Measurements from ENCODE around the gene TMEM258.

The TMEM258 gene

GRCh38 chr11:61817471-61818202 lies 25.2 kb upstream of the TMEM258 start:
- DNase-seq, result no peak

DNA sequence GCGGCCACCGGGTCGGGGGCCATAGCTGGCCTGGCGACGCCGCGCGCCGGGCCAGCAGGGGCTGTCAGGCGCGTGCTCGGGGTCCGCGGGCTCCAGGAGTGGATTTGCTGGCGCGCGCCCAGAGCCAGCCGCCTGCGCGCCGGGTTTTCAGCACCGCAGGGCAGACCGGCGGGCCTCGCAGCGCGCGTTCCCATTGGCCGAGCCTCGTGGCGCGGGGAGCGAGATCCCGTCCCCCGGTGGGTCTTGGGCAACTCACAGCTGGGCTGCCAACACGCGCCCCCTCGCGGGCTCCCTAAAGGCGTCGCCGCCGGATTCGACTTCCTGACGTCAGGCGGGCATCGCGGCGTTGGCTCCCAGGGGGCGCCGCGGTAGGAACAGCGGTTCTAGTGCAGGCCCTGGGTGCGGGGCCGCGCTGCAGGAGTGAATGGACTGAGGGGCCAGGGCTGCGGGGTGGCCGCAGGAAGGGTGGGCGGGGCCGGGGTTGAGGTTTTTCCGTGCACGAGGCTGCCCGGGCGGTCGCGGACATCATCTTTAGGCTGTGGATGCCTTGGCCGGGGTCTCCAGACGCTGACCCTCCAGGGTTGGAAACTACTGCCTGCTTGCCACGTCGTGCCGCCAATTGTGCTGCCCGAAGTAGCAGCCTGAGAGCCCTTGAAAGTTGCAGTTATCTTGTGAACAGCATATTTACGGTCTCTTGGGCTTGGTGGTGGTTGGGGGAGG lies 24.5 kb upstream of the TMEM258 start, which contains the start of gene FADS1:
TSS of gene FADS1 (minus strand) at position 268 of the 720 bp plus-strand sequence. CDS start at position 194, 74 bp downstream.
- DNase-seq, result peak; percentile 75

- DNase-seq, result no peak
Observed at GRCh38 chr11:61815790-61816735, 23.7 kb upstream of the TMEM258 start.

GRCh38 chr11:61814958-61815789 lies 22.8 kb upstream of the TMEM258 start:
- peak; percentile 34 for DNase-seq

DNA sequence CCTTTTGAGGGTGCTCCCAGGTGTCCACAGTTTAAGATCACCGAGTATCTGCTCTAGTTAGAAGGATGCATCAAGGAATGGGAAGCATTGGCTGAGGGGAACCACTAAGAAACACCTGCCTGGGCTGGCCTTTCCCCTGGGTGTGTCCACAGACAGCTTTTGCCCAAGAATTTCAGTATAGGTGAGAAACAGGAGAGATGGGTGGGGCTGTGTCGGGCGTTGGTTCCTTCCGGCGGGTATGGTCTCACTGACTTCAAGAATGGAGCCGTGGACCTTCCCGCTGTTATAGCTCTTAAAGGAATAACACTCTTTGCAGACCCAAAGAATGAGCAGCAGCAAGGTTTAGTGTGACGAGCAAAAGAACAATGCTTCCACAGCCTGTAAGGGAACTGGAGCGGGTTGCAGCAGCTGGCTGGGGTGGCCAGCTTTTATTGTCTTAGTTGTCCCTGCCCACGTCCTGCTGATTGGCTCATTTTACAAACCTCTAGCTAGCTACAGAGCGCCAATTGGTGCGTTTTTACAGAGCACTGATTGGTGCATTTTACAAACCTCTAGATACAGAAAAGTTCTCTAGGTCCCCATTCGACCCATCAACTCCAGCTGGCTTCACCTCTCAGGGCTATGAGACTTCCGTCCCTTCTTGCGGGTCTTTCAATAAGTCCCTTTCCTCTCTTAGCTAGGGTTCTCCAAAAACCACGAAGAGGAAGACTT lies 22.0 kb upstream of the TMEM258 start:
- DNase-seq, result no peak

DNA sequence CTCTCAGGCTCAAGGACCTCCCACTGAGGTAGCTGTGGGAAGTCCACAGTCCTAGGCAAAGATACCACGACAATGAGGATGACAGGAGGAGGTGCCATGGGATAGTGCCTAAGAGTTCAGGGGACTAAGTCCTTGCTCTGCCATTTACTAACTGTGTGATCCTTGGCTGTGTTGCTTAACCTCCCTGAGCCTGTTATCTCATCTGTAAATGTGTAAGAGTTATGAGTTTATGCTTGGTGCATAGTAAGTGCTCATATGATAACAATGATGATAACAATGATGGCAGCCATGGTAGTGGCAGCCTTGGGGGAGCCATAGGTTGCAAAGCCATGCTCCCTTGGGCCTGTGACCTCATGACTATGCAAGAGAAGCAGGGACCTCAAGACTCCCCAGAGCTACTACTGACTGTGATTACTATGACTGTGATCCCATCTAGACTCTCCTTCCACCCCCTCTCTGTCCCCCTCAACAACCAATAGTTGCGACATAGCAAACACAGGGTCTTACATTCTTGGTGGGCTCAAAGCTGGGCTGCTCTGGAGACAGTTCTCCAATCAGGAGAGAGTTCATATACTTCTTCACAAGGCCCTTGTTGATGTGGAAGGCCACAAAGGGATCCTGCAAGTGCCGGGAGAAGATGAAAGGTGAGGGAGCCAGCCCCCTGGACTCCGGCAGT lies 20.5 kb upstream of the TMEM258 start:
- DNase-seq, result no peak

- no peak for DNase-seq
Observed at GRCh38 chr11:61811831-61812230, 19.4 kb upstream of the TMEM258 start.

DNA sequence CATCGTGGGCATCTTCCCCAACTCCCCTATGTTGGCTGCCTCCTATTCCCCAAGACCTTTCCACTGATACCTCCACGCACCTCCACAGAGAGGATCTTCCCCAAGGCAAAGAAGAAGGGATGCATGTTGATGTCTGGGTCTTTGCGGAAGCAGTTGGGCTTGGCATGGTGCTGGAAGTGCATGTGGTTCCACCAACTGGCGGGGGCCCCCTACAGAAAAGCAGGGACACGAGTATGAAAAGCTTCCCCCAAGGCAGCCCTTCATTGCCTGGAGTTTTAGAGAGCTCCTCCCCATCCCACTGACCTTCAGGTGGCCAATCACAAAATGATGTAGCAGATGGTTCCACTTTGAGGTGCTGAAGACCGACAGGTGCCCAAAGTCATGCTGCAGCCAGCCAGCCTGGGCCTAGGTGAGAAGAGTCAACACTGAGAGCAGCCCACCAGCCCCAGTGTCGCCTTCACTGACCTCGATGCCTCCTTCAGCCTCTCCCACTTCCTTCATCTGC lies 18.3 kb upstream of the TMEM258 start:
- no peak for DNase-seq

- DNase-seq, result no peak
Observed at GRCh38 chr11:61806785-61807184, 14.4 kb upstream of the TMEM258 start.

- DNase-seq, result no peak
Observed at GRCh38 chr11:61805146-61805545, 12.7 kb upstream of the TMEM258 start.

DNA sequence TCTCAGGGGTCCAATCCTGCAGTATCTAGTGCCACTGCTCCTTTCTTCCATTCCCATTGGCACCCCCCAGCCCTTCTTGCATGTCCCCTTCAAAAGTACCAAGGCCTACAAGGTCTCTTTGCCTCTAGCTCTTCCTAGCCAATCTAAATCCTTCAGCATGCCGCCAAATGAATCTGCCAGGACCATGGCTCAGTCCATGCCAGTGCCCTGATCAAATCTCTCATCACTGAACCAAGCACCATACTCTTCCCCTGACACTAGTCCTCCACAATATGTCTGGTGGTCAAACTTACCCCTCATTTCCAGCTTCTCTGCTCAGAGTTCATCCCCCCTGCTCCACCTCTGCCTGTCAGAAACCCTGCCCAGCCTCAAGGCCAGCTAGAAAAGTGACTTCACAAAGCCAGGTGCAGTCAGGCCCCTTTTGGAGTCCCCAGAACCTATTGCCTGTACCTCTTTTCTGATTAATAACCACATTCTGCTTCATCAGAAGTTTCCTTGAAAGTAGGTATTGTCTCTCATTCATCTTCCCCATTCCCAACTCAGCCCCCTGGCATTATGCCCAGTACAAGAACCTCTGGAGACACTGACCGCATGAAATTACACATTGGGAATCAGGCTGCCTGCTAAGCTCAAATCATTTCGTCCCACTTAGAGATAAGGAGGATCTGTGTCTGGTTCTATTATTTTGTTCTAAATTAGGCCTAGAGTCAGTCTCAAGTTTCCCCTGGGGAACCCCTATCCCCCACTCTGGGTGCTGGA lies 11.7 kb upstream of the TMEM258 start:
- DNase-seq, result no peak

DNA sequence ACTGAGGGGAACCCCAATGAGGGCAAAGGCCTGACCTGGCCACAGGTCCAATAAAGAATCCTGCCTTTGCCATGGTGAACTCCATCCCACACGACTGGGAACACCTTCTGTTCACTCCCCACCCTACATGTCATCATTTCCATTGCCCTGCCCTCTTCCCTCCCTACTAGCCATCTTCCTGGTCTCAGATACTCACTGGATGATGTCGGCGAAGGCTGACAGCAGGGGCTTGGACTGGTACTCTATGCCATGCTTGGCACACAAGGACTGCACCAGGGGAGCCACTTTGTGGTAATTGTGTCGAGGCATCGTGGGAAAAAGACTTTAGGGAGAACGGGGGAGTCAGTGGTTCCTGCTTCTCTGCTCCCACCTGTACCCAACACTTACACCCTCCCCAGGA lies 10.2 kb upstream of the TMEM258 start:
- no peak for DNase-seq

DNA sequence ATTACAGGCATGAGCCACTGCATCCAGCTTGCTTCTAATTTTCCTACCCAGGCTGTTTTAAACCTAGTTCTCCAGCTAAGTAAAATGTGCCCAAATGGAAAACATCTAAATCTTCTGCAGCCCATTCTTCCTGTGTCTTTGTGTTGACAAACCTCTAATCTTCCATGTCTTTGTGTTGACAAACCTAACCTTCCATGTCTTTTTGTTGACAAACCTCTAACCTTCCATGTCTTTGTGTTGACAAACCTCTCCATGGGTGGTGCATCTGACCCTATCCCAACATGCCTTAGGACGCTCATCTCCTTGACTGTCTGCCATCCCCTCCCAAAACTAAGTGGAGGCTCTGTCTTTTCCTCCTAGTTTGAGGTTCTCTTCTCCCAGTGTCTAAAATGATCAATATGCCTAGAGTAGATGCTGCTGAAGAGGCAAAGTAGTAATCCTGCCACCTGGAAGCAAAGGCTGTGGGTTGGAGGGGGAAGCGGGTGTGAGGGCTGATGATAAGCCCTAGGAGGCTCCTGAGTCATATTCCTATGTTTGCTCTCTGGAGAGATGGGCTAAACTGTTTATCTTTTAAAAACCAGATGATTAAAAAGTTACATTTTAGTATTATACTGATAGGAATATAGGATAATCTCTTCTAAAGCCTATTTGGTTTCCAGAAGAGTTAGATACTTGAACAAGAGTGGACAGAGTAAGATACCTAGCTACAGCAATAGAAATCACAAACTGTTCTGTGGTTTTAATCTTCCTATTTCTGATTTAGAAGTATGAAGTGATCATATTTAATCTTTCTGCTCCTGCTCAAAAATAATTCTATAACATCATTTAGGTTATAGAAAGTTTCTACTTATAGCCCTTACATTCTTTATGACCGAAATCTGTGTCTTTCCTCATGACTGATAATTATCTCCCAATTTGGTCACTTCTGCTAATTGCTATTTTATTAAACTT lies 8.2 kb upstream of the TMEM258 start:
- DNase-seq, result no peak

- DNase-seq, result no peak
Observed at GRCh38 chr11:61799665-61800284, 7.4 kb upstream of the TMEM258 start.

- DNase-seq, result no peak
Observed at GRCh38 chr11:61797263-61797944, 5.0 kb upstream of the TMEM258 start.

GRCh38 chr11:61795876-61796526 lies 3.6 kb upstream of the TMEM258 start:
- DNase-seq, result no peak

DNA sequence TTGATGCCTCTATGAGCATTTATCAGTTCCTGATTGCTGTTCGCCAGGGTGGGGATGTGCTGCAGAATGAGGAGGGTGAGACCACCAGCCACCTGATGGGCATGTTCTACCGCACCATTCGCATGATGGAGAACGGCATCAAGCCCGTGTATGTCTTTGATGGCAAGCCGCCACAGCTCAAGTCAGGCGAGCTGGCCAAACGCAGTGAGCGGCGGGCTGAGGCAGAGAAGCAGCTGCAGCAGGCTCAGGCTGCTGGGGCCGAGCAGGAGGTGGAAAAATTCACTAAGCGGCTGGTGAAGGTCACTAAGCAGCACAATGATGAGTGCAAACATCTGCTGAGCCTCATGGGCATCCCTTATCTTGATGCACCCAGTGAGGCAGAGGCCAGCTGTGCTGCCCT lies 3.1 kb upstream of the TMEM258 start:
- no peak for DNase-seq

Measured in NCI-H524 treated with DMSO at 0.1 percent for 48 hours (cell line).